Medulla oblongata (tissue), 1 donor: ENCODE data around the gene HOXA7.

Experiments
- DNase-seq: peaks from one replicate; pipeline ENCODE4 v3.0.0-alpha.2; 2015; ENCODE audit errors: extremely low spot score

The HOXA7 gene

DNA sequence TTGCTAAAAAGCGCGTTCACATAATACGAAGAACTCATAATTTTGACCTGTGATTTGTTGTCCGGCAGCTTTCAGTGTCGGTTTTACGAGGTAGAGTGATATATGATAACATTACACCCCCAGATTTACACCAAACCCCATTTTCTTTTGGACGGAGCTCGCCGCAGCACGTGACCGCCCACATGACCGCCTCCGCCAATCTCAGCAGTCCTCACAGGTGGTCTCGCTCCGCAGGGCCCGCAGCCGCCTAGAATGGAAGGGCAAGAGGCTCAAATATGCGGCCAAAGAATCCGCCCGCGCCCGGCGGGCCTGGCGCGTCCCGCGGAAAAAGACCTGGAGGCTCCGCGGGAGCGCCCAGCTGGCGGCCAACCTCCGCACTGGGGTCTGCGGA is at the start of gene HOXA7:
Gene HOXA7 (minus strand): TSS at position 168 of the 391 bp plus-strand sequence. CDS start 130 bp downstream, at position 38.
- DNase-seq = peak; percentile 82

DNA sequence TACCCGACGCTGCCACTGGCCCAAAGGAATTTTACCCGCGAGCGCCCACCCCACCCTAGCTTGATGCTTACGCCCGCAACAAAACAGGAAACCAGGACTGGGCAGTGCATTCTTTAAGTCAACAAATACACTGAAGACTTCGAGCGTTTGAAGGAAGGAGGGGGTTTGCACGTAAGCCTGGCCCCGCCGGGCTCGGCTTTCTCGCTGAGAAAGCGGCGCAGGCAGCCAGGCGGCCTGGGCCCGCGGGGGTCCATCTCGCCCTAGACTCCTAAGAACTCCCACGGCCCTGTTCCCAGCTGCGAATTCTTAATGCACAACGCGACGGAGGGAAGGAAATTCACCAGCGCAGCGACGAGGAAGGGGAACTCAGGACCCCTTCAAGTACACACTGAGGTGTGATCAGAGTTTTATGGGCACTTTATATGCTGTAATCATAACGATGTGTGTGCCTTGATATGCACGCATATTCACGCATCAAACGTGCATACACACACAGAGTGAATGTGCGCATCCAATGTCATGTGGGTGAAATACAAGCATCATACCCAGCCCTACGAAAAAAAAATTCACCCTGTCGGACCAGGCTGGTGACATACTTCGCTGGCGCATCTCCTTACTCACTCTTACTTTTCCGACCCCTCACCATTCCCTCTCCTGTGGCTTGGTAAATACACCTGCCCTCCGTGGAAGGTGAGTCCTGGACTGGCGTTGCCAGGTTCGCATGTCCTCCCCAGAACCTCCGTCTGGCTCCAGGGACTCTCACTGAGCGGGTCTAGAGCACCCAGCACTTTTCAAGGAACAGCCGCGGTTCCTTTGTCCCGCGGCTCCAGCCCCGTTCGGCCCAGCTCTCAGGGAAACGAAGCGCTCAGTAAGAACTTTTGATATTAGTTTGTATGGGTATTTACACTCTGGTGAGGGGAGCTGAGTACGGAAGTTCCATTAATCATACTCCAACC is 49.1 kb upstream of the HOXA7 start:
- no peak for DNase-seq

DNA sequence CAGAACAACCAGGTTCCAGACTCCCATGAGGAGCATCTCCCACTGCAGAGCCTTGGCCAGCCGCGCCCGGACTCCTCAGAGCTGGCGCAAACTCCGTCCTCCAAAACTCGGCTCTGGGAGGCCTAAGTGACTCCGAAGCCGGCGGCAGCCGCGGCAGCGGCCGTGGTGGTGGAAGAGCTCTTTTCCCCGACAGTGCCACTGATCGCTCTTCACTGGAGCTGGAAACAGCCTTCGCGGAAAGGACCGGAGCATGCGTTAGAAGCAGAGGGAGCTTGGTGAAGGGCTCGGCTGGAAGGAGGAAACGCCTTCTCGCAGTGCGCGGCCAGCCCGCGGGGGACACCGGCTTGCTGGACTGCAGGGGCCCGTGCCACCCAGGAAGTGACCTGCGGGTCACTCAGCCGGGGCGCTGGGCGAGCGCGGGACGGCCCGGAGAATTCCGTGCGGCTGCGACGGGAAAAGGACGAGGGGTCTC is 48.4 kb upstream of the HOXA7 start:
- DNase-seq = no peak

DNA sequence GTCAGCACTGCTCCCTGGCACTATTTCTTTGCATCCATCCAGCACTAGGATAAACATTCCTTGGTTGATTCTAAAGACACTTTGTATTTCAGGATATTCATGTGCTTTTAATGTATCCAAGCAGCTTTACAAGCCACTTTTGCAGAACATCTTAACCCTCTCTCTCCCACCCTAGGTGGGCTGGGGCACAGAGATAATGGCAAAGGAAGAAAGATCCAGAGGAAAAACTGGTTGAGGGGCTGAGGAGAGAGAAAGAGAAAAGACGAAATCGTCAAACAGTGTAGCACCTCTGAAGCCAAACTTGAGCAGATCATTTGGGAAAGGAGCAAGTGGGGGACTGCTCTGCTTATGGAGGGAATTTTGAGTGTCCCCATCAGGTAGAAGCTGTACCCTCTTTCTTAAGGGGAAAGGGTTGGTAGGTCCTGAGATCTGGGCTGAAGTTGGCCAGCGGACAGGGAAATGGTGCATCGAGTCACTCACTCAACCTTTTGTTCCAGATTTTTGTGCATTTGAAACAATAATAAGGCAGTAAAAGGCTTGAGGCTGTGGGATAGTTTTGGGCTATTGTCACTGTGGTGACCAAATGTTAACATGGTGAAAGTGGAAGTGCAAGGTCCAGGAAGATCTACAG is 47.6 kb upstream of the HOXA7 start:
- no peak for DNase-seq

DNA sequence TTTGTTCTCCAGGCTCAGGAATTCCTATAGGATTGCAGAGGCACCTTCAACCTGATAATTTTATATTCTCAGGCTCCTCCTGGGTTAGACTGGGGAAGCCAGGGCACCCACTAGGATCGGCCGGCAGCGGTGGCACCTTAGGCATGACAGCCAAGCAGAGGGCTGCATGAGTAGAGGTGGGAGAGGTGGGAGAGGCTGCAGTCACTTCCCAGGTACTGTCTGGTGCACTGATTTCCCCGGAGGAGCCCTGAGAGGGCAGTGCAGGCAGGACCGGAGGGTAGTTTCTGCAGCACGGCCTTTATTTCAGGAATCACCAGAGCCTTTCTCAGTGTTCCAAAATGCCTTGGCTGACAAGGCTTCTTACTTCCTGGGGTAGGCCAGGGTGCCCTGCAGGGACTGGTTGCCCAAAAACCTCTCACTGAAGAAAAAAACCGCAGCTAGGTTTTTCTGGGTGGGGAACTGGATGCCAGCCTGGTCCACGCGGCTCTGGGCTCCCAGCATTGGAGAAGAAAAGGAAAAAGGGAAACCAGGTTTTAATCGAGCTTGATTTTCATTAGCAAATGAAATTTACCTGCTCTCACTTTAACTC is 47.0 kb upstream of the HOXA7 start:
- DNase-seq = no peak

DNA sequence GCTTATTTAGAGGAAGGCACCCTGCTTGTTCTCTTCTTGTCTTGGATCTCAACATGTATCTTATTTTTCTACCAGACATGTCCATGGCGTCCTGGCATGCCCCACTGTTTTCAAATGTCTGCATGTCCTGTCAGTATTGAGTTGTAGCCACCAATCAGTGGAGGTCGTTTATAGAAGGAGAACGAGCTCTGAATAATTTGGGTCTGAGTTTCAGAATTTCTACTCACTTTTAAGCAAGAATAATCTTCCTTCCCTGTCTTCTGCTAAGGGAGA is 46.3 kb upstream of the HOXA7 start:
- no peak for DNase-seq

DNA sequence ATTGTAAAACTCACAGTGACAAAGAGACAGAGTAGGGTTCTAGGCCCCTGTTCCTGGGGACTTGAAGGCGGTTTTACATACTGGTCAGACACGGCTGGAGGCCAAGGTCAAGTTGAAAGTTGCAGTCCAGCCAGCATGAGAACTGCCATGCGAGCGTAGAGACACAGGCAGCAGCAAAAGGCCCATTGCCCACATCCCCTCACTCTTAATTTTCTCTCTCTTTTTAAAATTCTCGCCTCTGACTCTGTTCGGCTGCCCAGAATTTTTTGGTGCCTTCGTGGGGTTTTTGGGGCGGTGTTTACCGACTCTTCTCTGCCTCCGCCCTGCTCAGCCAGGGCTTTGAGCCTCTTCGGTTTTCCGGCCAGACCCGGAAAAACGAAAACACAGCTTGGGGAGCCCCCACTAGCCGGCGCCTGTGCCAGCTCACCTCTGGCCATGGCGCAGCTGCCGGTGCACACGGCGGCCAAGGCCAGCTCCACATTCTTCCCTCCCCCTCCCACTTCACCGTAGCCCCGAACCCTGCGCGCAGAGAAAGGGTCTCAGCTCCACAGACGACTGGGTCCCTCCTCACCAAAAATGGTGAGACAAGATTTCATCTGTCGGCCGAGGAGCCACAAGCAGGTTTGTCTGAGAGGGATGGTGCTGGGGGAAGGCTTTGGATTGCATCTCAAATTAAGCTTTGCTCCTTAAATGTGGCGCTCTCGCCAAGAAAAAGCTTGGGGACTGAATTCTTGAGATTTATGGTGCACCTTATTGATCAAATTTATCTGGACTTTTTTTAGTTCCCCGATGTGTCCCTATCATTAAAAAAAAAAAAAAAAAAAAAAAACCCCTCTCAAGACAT is 45.8 kb upstream of the HOXA7 start:
- DNase-seq = no peak

DNA sequence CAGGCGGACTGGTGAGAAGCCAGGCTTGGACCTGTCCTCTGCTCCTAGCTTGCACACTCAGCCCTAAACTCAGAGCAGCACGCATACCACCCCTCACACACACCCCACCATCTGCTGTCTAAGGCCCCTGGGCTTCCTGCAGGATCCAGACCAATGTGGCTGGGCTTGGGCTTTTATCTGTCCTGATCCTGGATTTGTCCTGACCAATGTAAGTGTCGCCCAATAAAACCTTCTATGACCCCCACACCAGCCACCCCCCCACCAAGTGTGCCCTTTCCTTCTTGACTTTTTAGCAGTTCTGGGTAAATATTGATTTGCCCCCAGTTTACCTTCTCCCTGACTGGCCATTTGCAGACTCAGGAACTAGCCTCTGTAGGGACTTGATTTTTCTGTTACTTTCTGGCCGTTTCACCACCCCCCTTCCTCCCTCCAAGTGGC is 45.1 kb upstream of the HOXA7 start:
- DNase-seq = no peak

DNA sequence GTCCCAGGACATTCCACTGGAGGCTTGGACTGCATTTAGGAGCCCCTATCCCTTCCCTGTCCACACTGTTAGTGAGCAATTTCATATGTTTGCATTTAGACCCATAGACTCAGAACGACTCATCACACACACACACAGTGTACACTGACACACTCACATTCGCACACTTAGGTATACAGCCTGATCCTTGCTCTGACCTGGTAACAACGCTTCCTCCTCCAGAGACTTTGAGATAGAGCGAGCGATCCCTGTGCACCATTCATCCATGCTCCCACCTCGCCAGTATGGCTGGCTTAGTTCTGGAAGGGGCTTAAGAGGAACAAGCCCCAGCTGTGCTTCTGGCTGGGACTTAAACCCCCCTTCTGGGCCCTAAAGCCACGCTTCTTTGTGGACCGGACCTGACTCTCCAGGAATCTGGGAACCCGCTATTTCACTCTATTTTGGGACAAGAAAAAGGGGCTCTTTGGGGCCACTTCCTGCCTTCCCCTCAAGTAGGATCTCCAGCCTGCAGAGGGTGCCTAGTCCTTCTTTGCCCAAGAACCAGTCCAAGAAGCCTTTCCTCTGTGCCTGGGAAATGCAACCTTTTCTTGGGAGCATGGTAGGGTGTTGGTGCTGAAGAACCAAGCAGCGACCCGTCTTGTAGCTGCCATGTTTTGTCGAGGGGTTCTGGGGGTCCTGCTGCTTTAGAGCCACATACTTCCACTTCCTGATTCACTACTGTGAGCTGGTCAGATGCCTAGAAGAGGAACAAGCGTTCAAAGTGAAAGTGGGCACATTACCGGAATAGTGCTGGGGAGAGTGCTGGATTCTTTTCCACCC is 44.5 kb upstream of the HOXA7 start:
- peak; percentile 71 for DNase-seq

DNA sequence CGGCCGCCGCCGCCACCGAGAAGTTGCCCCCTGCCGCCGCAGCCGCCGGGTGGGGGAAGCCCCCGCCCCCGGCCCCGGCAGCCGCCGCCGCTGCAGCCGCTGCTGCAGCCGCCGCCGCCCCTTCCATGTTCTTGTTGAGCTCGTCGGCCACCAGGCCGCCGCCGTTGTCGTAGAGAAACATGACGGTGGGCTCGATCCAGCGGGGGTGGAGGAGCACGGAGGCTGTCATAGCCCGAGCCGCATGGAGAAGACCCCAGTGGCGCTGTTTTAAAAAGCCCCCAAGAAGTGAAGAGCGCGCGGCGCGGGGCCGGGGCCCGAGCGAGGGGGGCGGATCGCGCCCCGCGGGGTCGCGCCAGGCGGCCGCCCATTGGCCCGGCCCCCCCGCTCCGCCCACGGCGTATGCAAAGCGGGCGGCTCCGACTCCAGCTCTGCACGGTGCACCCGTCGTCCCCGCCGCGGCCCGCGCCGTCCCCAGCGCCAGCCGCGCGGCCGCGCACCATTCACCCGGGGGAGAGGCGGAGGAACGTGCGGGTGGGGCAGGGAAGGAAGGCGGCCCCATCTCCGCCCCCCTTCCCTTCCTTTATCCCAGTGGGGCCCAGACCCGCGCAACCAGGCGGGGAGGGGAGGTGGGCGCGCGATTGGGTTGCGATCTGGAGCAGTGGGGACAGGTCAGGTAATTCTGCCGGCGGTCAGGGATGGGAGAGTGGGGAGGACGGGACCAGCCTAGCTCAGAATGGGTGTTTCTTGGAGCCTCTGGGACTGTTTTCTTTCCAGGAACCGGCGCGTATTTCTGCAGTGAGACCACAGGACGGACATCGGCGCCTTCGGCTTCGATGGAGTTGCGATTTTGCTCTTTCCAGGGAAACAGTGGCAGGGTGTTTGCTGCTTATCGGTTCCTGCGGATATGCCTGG is 43.6 kb upstream of the HOXA7 start, which contains the start of gene HOXA13:
Gene HOXA13 (minus strand): TSS at position 243 of the 912 bp plus-strand sequence. CDS start 14 bp downstream, at position 229.
- no peak for DNase-seq

DNA sequence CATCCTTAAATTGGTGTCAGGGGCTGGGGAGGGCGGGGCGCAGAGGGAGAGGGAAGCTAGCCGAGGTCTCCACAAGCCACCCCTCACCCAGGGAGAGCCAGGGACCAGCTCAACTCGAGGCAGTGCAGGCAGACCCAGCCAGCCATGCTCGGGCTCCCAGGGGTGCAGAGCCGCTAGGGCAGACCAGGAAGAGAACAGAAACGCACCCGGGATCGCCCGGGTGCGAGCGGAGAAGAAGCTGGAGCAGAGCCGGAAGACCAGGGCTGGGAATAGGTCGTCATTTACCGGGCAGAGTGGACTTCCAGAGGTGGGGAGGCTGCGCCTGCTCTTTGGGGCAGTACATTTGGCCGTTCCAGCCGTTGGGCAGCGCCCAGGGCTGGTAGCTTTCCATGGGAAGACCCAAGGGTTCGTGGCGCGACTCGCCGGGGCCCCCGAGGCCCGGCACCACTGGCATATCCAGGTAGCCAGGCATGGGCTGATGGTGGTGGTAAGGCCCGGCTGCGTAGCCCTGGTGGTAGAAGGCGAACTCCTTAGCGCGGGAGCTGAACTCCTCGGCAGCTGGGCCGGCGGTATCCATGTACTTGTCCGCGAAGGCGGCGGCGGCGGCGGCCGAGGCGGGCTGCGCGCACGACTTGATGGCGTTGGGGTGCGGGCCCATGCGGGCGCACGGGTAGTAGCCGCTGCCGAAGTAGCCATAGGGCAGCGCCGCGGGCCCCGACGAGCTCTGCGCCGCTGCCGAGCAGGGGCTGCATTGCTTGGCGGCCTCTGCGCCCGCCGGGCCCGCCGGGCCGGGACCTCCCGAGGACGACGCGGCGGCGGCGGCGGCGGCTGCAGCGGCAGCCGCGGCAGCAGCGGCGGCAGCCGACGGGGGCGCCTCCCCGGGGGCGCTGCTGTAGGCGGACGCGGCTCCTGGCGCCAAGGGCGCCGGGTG is 42.7 kb upstream of the HOXA7 start:
- no peak for DNase-seq

DNA sequence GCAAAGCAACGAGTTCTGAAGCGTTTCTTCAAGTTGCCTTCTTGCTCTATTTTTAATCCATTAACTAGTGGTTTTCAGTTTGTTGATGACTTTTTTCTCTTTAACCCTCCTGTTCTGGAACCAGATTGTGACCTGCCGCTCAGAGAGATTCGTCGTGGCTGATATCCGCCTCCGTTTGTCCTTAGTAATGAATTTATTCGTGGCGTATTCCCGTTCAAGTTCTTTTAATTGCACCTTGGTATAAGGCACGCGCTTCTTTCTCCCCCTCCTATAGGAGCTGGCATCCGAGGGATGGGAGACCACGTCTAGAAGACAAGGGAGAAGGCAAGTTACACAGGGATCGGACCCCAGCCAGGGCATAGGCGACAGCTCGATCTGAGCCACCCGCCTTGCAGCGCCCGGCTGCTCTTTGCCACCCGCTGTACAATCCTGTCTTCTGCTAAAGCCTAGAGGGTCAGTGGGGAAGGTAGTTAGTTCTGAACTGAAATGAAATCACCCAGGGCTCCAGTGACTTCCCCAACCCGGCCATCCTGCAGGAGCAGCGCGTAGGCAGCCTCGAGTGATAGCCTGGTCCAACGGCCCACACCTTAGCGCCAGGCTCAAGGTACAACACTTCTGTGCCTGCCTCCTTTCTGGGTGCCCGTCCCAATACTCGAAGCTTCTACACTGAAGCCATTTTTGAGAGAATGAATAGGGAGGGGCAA is 41.8 kb upstream of the HOXA7 start:
- DNase-seq = no peak

DNA sequence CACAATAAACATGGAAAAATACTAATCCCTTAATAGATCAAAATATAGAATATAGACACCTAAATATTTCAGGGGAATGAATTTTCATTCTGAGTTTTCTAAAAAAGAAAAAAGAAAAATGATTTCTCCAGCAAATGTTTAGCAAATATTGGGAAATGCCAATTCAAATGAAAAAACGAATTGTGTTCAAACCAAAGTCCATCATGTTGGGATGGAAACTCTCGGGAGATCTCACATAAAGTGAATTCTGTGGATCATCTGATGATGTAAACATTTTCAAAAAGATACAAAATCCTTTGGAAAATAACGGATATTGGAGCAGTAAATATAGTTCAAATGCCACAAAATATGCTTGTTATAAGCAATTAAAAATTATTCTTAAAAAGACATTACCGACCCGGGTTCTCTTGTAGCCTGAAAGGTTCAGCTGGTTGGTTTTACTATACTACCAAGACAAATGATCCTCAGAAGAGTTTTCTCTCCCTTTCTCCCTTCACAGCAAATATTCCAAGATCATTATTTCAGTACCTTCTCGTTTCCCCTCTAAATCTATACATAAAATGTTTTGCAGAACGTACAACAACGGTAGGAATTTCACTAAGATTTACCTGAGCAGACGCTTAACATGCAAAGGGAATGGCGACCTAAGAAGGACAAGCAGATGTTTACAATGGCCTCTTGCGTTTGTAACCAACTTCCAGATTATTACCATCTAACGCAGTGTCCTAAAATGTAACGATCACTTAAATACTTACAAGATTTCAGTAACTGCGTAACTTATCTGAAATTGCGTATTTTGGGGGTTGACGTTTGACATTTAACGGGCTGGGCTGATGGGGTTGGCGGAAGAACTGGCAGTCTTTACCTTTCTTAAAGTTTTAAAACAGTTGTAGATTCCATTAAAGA is 40.9 kb upstream of the HOXA7 start:
- no peak for DNase-seq

DNA sequence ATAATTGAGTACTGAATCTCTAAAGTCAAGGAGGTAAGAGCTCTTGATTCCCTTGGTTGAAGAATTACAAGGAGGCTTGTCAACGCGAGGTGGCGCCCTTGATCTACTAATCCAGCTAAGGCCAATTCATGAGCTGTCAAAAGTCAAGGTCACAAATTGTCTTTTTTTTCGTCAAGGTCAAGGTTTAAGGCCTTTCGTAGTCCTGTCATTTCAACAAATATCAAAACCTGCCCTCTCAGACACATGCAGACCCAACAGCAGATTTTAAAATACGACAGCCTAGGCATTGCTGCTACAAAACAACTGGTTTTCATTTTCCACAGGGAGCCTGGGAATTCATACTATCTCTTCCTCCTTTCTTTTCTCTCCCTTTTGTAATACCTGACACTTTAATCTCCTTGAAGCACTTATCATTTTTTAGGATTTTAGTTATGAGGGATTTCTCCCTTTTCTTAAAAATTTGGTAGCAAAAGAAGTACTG is 39.9 kb upstream of the HOXA7 start:
- peak; percentile 91 for DNase-seq

DNA sequence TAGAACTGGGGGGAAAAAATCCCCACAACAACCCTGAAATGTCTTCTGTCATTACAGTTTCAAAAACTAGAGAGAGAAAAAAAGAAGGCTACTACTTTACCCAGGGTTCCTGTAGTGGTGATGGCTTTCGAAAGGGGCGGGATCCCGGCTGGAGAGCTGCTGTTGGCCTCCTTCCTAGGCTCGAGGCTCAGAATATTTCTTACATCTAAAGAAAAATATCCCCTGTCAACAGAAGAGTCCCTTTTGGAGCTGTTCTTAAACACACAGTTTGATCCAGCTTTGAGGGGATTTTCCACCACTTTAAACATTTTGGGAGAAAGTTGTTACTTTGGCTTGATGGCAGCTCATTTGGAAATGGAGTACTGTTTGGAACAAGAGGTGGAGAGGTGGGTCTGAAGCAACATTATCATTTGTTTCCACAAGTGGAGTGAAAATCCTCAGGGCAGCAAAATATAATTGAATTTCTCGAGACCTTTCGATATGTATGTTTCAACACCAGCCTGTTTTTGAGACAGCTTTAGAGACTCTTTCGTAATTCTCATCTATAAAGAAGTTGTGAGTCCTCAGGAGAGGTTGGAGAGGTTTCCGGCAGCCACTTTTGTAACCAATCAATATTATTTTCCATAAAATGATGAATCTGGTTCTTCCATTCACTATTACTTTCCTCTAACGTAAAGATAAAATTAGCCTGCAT is 38.4 kb upstream of the HOXA7 start:
- no peak for DNase-seq

DNA sequence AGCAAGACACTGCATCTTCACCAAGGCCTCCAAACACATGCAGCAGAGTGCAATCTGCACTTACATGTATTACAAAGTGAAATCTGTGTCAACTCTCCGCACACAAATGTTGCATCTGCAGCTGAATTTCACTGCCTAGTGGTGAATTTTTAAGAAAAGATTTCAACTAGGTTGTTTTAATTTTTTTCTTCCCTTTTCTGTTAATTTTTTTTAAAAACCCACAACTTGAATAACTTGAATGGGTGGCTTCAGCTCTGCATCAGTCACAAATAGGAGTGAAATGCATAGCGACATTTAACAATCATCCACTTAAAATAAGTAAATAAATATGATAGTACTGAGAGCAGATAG is 37.5 kb upstream of the HOXA7 start:
- no peak for DNase-seq
